ENCODE data around the gene RHNO1. TPM values are rescaled to one million over a fixed set of nuclear protein-coding genes. Genes with fewer than 3 reads are reported as not detected.

Gene RHNO1
- total RNA-seq, 1 experiment from 2014 or later: 99.8 TPM

DNA sequence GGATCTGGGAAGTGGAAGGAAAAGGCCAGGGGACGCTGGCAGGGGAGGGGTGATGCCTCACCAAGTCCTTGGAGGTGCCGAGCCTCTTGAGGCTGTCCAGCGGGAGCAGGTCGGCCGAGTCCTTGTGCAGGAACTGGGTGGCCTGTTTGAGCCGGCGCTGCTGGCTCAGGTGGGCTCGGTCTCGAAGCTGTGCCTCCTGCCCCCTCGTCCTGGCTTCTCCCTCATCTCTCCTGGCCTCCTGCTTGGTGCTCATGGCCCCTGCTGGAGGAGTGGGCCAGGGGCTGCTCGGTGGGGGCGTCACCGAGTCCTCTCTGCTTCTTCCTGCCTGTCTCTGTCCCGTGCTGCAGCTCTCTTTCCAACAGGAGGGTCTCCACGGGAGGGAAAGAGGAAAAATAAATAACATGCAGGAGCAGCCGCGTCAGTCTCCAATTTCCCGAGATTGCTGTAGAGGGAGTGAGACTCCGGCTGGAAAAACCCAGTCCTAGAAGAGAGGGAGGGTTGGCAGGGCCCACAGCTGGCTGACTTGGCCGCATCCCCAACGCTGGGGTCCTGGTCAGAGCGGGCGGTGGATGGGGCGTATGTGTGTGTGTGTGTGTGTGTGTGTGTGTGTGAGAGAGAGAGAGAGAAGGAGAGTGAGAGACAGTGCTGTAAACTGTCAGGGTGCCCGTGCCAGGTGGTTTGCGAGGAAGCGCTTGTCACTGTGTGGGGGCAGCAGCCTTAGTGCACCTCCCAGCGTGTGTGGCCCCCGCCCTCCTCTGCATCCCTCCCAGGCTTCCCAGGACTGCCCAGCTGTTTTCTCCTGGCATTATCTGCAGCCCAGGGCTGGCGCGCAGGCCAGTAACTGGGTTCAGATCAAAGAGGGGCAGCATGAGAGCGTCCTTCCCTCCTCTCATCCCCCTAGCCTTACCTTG lies 42.2 kb upstream of the RHNO1 start, which contains the start of gene NRIP2:
Gene NRIP2 (minus strand): TSS at position 455 of the 911 bp plus-strand sequence. CDS start 52 bp downstream, at position 403.
- H3K27me3 ChIP-seq (replicated peaks; ENCODE audit: control insufficient read depth, insufficient read depth, low read length): no peaks in the 10 kb centered on the region
- BruUV-seq (replicated peaks): no TSS peak
- no peaks in the 10 kb centered on the region for H3K36me3 ChIP-seq (ENCODE audit: control insufficient read depth, insufficient read depth, low read length)
- TF ChIP-seq, protein P1, sequence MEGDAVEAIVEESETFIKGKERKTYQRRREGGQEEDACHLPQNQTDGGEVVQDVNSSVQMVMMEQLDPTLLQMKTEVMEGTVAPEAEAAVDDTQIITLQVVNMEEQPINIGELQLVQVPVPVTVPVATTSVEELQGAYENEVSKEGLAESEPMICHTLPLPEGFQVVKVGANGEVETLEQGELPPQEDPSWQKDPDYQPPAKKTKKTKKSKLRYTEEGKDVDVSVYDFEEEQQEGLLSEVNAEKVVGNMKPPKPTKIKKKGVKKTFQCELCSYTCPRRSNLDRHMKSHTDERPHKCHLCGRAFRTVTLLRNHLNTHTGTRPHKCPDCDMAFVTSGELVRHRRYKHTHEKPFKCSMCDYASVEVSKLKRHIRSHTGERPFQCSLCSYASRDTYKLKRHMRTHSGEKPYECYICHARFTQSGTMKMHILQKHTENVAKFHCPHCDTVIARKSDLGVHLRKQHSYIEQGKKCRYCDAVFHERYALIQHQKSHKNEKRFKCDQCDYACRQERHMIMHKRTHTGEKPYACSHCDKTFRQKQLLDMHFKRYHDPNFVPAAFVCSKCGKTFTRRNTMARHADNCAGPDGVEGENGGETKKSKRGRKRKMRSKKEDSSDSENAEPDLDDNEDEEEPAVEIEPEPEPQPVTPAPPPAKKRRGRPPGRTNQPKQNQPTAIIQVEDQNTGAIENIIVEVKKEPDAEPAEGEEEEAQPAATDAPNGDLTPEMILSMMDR (IDR thresholded peaks at IDR 0.05; ENCODE audit: insufficient read depth in 1 of 2, low read depth in 1 of 2, low read length in 1 of 2, severe bottlenecking in 1 of 2, unreplicated experiment in 1 of 2): no peak
- DNase-seq: no peak
- H3K9me3 ChIP-seq: no peaks in the 10 kb centered on the region; the same call in 1 of the 2 replicates
- peaks cover 10% of the 10 kb centered on the region for H3K36me3 Mint-ChIP-seq (ENCODE audit: insufficient read depth, unreplicated experiment)
- no peak within 1 kb of the TSS for H3K27ac Mint-ChIP-seq (ENCODE audit: unreplicated experiment)
- POLR2A ChIA-PET: no interaction called here
- H3K4me1 ChIP-seq: no peaks in the 10 kb centered on the region
- CTCF ChIA-PET: no interaction called here
- H3K4me3 Mint-ChIP-seq (ENCODE audit: unreplicated experiment): no peak within 1 kb of the TSS
- H3K4me3 ChIP-seq (ENCODE audit: low read depth, low read length): no peak within 1 kb of the TSS
- intact Hi-C loops (cut with micrococcal nuclease; ENCODE audit: unreplicated experiment): no loop called here
- no peaks in the 10 kb centered on the region for H3K4me1 Mint-ChIP-seq (ENCODE audit: low read depth, unreplicated experiment)
- no peaks in the 10 kb centered on the region for H3K9me3 Mint-ChIP-seq (ENCODE audit: unreplicated experiment)
- peaks cover 5% of the 10 kb centered on the region for H3K27me3 Mint-ChIP-seq (ENCODE audit: insufficient read depth, unreplicated experiment)

DNA sequence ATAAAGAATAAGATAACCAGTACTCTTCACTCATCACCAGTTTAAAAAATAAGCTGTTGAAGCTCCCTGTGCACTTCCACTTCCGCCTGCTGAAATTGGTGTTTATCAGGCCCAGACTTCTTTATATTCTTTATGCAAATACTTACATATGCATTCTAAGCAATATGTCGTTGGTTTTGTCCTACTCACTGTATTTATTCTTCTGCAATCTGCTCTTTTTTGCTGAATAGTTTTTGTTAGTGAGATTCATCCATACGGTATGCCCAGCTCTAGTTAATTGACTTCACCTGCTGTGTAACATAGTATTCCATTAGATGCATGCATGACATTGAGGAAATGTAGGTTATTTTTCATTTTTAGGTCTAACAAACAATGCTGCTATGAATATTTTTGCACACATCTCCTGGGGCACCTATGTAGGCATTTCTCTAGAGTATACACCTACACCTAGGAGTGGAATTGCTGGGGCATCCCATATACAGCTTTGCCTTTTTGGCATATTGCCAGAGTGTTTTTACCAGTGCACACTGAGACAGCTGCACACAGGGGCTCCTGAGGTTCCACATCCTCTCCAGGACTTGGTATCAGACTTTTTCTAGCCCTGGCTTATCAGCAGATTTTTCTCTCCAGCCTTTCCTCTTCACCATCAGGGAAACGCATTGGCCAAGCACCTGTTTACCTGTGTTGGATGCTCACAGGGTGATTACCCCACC lies 41.2 kb upstream of the RHNO1 start:
- Histone ChIP-seq H3K36me3 (ENCODE audit: control insufficient read depth, insufficient read depth, low read length) (no peaks in the 10 kb centered on the region), H3K4me1 (no peaks in the 10 kb centered on the region), H3K4me3 (ENCODE audit: low read depth, low read length) (no peak overlapping the region), H3K9me3 (no peaks in the 10 kb centered on the region; the same call in 1 of the 2 replicates), H3K27me3 (replicated peaks; ENCODE audit: control insufficient read depth, insufficient read depth, low read length) (no peaks in the 10 kb centered on the region)
- Mint-ChIP-seq H3K9me3 (ENCODE audit: unreplicated experiment) (no peaks in the 10 kb centered on the region), H3K4me3 (ENCODE audit: unreplicated experiment) (no peak overlapping the region), H3K36me3 (ENCODE audit: insufficient read depth, unreplicated experiment) (peaks cover 5% of the 10 kb centered on the region), H3K4me1 (ENCODE audit: low read depth, unreplicated experiment) (no peaks in the 10 kb centered on the region), H3K27me3 (ENCODE audit: insufficient read depth, unreplicated experiment) (peaks cover 5% of the 10 kb centered on the region), H3K27ac (ENCODE audit: unreplicated experiment) (no peak overlapping the region)
- TF ChIP-seq, protein P1 (IDR thresholded peaks at IDR 0.05; ENCODE audit: insufficient read depth in 1 of 2, low read depth in 1 of 2, low read length in 1 of 2, severe bottlenecking in 1 of 2, unreplicated experiment in 1 of 2): no peak
- intact Hi-C loops (cut with micrococcal nuclease; ENCODE audit: unreplicated experiment): no loop called here
- ChIA-PET POLR2A (no interaction called here), CTCF (interaction anchor here (1.1 kb wide), 1 partner anchor 198 kb away, joined by 3 read pairs; no protein-coding TSS in a partner anchor)
- no TSS peak for BruUV-seq (replicated peaks)
- DNase-seq: no peak

DNA sequence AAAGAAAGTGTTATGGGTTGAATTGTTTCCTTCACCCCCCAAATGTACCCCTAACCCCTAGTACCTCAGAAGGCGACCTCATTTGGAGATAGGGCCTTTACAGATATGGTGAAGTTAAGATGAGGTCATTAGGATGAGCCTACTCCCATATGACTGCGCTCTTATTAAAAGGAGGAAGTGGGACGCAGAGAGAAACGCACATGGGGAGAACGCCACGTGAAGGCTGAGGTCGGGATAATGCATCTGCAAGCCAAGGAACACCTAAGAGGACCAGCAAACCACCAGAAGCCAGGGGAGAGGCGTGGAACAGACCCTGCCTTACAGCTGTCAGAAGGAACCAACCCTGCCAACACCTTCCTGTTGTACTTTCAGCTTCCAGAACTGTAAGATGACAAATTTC lies 40.4 kb upstream of the RHNO1 start:
- H3K36me3 ChIP-seq (ENCODE audit: control insufficient read depth, insufficient read depth, low read length): no peaks in the 10 kb centered on the region
- H3K9me3 ChIP-seq: no peaks in the 10 kb centered on the region; the same call in 1 of the 2 replicates
- Mint-ChIP-seq H3K4me3 (ENCODE audit: unreplicated experiment) (no peak overlapping the region), H3K27me3 (ENCODE audit: insufficient read depth, unreplicated experiment) (peaks cover 5% of the 10 kb centered on the region), H3K36me3 (ENCODE audit: insufficient read depth, unreplicated experiment) (peaks cover 3% of the 10 kb centered on the region), H3K9me3 (ENCODE audit: unreplicated experiment) (no peaks in the 10 kb centered on the region), H3K4me1 (ENCODE audit: low read depth, unreplicated experiment) (no peaks in the 10 kb centered on the region), H3K27ac (ENCODE audit: unreplicated experiment) (no peak overlapping the region)
- intact Hi-C loops (cut with micrococcal nuclease; ENCODE audit: unreplicated experiment): no loop called here
- CTCF ChIA-PET: interaction anchor here (1.1 to 2.1 kb wide), 2 partner anchors 198 to 205 kb away, joined by 3 to 6 read pairs; no protein-coding TSS in a partner anchor
- POLR2A ChIA-PET: no interaction called here
- no TSS peak for BruUV-seq (replicated peaks)
- no peaks in the 10 kb centered on the region for H3K4me1 ChIP-seq
- no peak overlapping the region for H3K4me3 ChIP-seq (ENCODE audit: low read depth, low read length)
- H3K27me3 ChIP-seq (replicated peaks; ENCODE audit: control insufficient read depth, insufficient read depth, low read length): no peaks in the 10 kb centered on the region
- TF ChIP-seq, protein P1 (IDR thresholded peaks at IDR 0.05; ENCODE audit: insufficient read depth in 1 of 2, low read depth in 1 of 2, low read length in 1 of 2, severe bottlenecking in 1 of 2, unreplicated experiment in 1 of 2): no peak
- no peak for DNase-seq

All from Caco-2 (cell line).